Epithelial cell of esophagus (primary cell): Measurements from ENCODE around the gene IGFBP3.

Experiments used
- DNase-seq: peaks from one replicate; pipeline ENCODE4 v3.0.0; 2010; ENCODE audit warnings: low read depth
- H3K4me3 ChIP-seq: 2 replicates; pipeline ENCODE4 v1.5.1; 2011; ENCODE audit warnings: mild to moderate bottlenecking, low read length, control low read depth
- CTCF ChIP-seq: IDR thresholded peaks from 2 replicates; pipeline ENCODE4 v1.5.1; 2011; ENCODE audit warnings: low read depth, mild to moderate bottlenecking, low read length, control low read depth, inconsistent platforms; ENCODE audit not compliant: insufficient read depth; ENCODE audit errors: missing control alignments

The IGFBP3 gene

GRCh38 chr7:45917658-45918057, 3.4 kb downstream of the IGFBP3 start:
- no peak overlapping the region for H3K4me3 ChIP-seq
- peak; percentile 95 for TF ChIP-seq CTCF
- peak; percentile 64 for DNase-seq

GRCh38 chr7:45917064-45917463, 4.0 kb downstream of the IGFBP3 start:
- no peak for TF ChIP-seq CTCF

GRCh38 chr7:45915606-45916005, 5.5 kb downstream of the IGFBP3 start:
- DNase-seq, result no peak
- H3K4me3 ChIP-seq, result no peak overlapping the region
- no peak for TF ChIP-seq CTCF

More at GRCh38 chr7:45917064-45917463, 4.0 kb downstream of the IGFBP3 start:
- H3K4me3 ChIP-seq, result no peak overlapping the region
- DNase-seq, result no peak

- no peak overlapping the region for H3K4me3 ChIP-seq
- TF ChIP-seq CTCF, result no peak
- no peak for DNase-seq
Measured at GRCh38 chr7:45914911-45915310, 6.2 kb downstream of the IGFBP3 start.

GRCh38 chr7:45912972-45913371, 8.1 kb downstream of the IGFBP3 start:
- DNase-seq, result no peak
- TF ChIP-seq CTCF, result no peak

GRCh38 chr7:45911311-45911710, 9.8 kb downstream of the IGFBP3 start:
- TF ChIP-seq CTCF, result no peak
- no peak for DNase-seq
- no peak overlapping the region for H3K4me3 ChIP-seq

More at GRCh38 chr7:45912972-45913371, 8.1 kb downstream of the IGFBP3 start:
- H3K4me3 ChIP-seq, result no peak overlapping the region

- H3K4me3 ChIP-seq, result no peak overlapping the region
- TF ChIP-seq CTCF, result no peak
- DNase-seq, result no peak
Measured at GRCh38 chr7:45910855-45911254, 10.2 kb downstream of the IGFBP3 start.
